ENCODE results near the gene RPL13A.
"Not testable (repeated sequence)": the region's sequence is repeated elsewhere in the genome, so short reads cannot be mapped to it uniquely, and the experiment has no call there.

Gene RPL13A

GRCh38 chr19:49458567-49458903 is 28.9 kb upstream of the RPL13A start:
- no peak for DNase-seq

GRCh38 chr19:49459388-49459787 is 28.0 kb upstream of the RPL13A start:
- DNase-seq, result no peak

- DNase-seq, result not testable (repeated sequence)
Measured at GRCh38 chr19:49461130-49461529, 26.3 kb upstream of the RPL13A start.

- no peak for DNase-seq
Measured at GRCh38 chr19:49461656-49462055, 25.8 kb upstream of the RPL13A start.

GRCh38 chr19:49462492-49462891 is 24.9 kb upstream of the RPL13A start:
- no peak for DNase-seq

GRCh38 chr19:49463960-49464740 is 23.3 kb upstream of the RPL13A start:
- DNase-seq, result no peak

- no peak for DNase-seq
Measured at GRCh38 chr19:49465371-49465770, 22.0 kb upstream of the RPL13A start.

- no peak for DNase-seq
Measured at GRCh38 chr19:49468199-49468598, 19.2 kb upstream of the RPL13A start.

GRCh38 chr19:49468746-49469447 is 18.5 kb upstream of the RPL13A start:
- DNase-seq, result peak in 1 of 2 experiments; percentile 25

GRCh38 chr19:49469828-49470614 is 17.4 kb upstream of the RPL13A start:
- no peak for DNase-seq

- no peak for DNase-seq
Measured at GRCh38 chr19:49470615-49470978, 16.8 kb upstream of the RPL13A start.

GRCh38 chr19:49472936-49473335 is 14.5 kb upstream of the RPL13A start:
- no peak for DNase-seq

- DNase-seq, result not testable (repeated sequence)
Measured at GRCh38 chr19:49473501-49473867, 13.9 kb upstream of the RPL13A start.

- peak; percentile 46 to 82 for DNase-seq
Measured at GRCh38 chr19:49473868-49474541, 13.4 kb upstream of the RPL13A start, which contains the start of gene FLT3LG. Gene FLT3LG, plus strand, starts transcription at chr19:49474215. Its CDS starts 425 bp downstream, at chr19:49474640.

GRCh38 chr19:49474542-49474924 is 12.9 kb upstream of the RPL13A start:
- DNase-seq, result no peak

GRCh38 chr19:49475191-49475917 is 12.1 kb upstream of the RPL13A start:
- no peak for DNase-seq

GRCh38 chr19:49475995-49476880 is 11.2 kb upstream of the RPL13A start:
- peak; percentile 54 to 78 for DNase-seq

GRCh38 chr19:49479975-49480628 is 7.3 kb upstream of the RPL13A start:
- no peak for DNase-seq

- no peak for DNase-seq
Measured at GRCh38 chr19:49481020-49481683, 6.3 kb upstream of the RPL13A start.

GRCh38 chr19:49486232-49486631 is 1.2 kb upstream of the RPL13A start:
- DNase-seq, result no peak

Data from NCI-H1930 (cell line).